NCI-H2196 treated with DMSO at 0.1 percent for 48 hours (cell line): Measurements from ENCODE around the gene CHST4.
"Not testable (repeated sequence)": the region's sequence is repeated elsewhere in the genome, so short reads cannot be mapped to it uniquely, and the experiment has no call there.

Experiments used
- DNase-seq: peaks from one replicate; lab custom pipeline; 2025; ENCODE audit not compliant: unreplicated experiment; lab: John Stamatoyannopoulos, UW

CHST4 gene

GRCh38 chr16:71524566-71525553 is 1.4 kb upstream of the CHST4 start:
- no peak for DNase-seq

GRCh38 chr16:71528257-71528656 is 2.0 kb downstream of the CHST4 start:
- DNase-seq = no peak

GRCh38 chr16:71528863-71529262 is 2.6 kb downstream of the CHST4 start:
- DNase-seq = no peak

- no peak for DNase-seq
These were observed 6.1 kb downstream of the CHST4 start for GRCh38 chr16:71532366-71532765.

- no peak for DNase-seq
These were observed 10.7 kb downstream of the CHST4 start for GRCh38 chr16:71536752-71537499.

- DNase-seq = peak; percentile 1
These were observed 11.4 kb downstream of the CHST4 start for GRCh38 chr16:71537643-71538042.

- no peak for DNase-seq
These were observed 16.2 kb downstream of the CHST4 start for GRCh38 chr16:71542377-71542776.

GRCh38 chr16:71547168-71547567 is 20.9 kb downstream of the CHST4 start:
- no peak for DNase-seq

- DNase-seq = no peak
These were observed 26.7 kb downstream of the CHST4 start for GRCh38 chr16:71552698-71553503.

- DNase-seq = no peak
These were observed 29.1 kb downstream of the CHST4 start for GRCh38 chr16:71555230-71555891.

GRCh38 chr16:71557299-71557698 is 31.1 kb downstream of the CHST4 start:
- DNase-seq = no peak

- DNase-seq = no peak
These were observed 31.8 kb downstream of the CHST4 start for GRCh38 chr16:71557954-71558582.

- DNase-seq = no peak
These were observed 33.6 kb downstream of the CHST4 start for GRCh38 chr16:71559855-71560254.

- DNase-seq = not testable (repeated sequence)
These were observed 35.7 kb downstream of the CHST4 start for GRCh38 chr16:71561886-71562285.

GRCh38 chr16:71562552-71562951 is 36.3 kb downstream of the CHST4 start:
- no peak for DNase-seq

- no peak for DNase-seq
These were observed 38.2 kb downstream of the CHST4 start for GRCh38 chr16:71564335-71564967.

GRCh38 chr16:71565812-71566700 is 39.8 kb downstream of the CHST4 start:
- DNase-seq = no peak

- DNase-seq = no peak
These were observed 41.7 kb downstream of the CHST4 start for GRCh38 chr16:71567931-71568330.

GRCh38 chr16:71568551-71568950 is 42.3 kb downstream of the CHST4 start:
- DNase-seq = no peak
